Activated CD8-positive, alpha-beta memory T cell treated with anti-CD3 and anti-CD28 coated beads, Interleukin-2, amount 50 U/mL, for 1 hour (primary cell): ENCODE results near the gene DARS1.

Experiments
- DNase-seq: peaks from one replicate; pipeline ENCODE4 v3.0.0-alpha.2; 2020; ENCODE audit errors: extremely low read depth

DARS1 gene

DNA sequence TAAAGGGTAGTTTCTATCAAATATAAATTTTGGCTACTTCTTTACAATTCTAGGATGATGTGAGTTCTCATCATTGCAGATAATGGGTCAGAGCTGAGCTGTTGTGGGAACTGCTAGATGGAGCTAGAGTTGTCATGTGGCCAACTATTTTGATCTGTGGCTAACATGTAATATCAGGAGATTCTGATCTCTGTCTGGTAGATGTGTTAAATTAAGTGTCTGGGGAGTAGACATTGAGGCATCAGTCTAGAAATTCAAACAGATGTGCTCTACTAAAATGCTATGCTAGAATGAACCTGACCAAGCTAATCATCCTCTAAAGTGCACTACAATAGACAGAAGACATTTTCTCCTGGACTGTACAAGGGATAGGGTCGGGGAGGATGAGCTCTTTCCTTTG is 30.3 kb upstream of the DARS1 start:
- no peak for DNase-seq

DNA sequence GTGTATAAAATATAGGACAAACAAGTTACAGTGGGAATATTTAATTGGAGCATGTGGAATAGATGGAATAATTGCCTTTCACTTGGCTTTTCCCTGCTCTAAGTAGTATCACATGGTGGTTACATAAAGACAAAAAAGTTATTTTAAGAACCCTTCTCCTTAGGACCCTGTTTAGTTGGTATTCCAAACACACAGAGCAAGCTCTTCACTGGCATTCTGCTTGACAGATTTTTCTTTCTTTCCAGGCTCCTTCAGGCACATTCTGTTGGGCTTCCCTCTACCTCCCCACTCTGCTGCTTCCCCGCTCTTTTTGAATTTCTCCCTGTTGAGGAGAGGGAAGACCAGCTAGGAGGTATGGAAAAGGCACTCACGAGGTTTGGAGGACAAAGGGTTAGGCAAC is 29.0 kb upstream of the DARS1 start:
- no peak for DNase-seq

DNA sequence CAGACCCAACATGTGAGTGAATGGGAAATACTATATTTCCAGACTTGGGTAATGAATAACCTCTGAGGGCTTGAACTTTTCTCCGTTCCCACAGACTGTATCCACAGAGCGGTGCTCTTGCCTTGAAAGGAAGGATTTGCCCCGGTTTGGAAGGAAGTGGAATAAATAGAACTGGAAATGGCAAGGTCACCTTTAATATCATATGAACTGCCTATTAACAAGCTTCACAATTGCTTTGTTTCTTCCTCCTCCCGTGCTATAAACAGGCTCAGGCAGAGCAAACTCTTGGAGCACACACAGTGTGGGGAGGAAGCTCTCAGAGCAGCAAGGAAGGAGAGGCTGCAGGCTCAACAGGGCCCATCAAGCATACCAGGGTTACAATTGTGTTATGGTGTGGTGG is 28.5 kb upstream of the DARS1 start:
- DNase-seq = no peak

DNA sequence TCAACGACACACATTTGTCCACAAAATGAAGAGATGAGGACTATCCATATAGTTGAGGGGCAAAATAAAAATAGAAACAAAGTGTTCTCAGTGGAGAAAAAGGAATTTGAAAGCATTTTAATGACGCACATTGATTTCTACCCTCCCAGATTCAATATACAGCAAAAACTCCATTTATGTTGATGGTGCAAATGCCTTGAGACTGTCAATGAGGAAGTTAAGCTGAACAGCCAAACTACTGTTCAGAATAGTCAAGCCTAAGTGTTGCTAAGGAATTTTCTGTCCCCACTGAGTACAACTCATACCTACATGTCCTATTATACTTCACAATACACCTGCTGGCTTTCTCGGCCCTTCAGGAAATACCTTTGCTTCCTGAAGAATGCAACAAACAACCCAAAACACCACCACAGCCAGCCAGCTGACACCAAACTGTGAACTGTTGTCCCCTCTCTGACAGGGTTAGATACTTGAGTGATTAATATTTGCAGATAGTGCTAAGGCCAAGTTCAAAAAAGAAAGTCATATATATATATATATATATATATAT is 27.8 kb upstream of the DARS1 start:
- no peak for DNase-seq

DNA sequence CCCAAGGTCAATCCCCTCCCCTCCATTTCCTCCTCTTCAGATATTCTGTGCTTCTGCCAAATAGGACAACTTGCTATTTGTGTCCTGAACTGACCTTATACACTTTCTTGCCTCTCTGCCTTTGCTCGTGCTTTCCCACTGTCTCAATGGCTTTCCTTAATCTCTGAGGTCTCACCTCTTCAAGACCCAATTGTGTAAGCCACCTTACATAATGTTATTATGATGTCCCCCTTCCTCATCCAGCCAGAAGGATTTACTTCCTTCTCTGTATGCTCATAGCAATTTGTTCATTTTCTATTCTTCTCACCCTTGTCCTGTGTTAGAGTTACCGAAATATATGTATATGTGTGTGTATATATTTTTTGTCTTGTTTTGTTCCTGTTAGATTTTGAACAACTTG is 26.9 kb upstream of the DARS1 start:
- DNase-seq = no peak

DNA sequence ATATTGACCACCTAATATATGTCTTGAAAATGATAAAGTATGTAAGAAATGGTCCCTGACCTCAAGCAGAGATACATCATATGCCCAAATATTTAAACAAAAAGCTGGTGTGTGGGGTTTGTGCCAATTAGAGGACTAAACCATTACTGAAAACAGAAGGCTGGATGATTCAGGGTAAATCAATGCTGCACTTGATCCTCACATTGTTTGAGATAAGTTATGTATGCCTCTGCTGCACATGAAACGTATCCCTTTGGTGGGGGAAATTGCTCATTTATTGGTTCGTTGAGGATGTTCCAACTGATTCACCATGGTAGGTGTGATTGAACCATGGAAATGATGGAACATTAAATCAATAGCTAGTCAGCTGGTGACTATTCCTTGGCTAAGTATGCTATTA is 24.7 kb upstream of the DARS1 start:
- no peak for DNase-seq

DNA sequence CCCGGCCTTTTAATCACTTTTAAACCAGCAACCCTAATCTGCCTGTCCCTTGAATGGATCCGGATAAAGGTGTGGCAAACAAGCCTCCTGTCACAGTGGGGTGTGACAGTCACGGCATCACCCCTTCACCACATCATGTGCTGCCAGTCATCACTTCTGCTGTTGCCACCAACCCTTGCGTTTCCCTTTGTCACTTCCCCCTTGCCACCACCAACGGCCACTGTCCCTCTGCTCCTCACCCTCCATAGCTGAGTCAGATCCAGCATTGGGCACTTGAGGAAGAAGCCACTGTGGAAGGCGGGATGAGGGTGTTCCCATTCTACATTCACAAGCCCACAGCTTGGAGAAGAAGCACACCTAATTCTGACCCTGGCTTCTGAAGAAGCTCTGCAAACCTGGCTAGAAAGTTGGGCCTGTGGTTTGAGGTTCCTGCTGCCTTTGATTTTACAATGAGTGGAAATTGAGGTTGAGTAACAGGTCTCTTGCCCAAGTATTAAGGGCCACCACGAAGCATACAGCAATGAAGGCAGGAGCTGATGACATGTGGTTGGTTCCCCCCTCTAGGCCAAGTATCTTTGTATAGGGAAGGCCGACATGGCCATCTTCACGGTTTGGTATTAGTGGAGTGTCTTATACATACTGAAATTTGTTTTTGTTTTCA is 22.9 kb upstream of the DARS1 start:
- peak; percentile 32 for DNase-seq

DNA sequence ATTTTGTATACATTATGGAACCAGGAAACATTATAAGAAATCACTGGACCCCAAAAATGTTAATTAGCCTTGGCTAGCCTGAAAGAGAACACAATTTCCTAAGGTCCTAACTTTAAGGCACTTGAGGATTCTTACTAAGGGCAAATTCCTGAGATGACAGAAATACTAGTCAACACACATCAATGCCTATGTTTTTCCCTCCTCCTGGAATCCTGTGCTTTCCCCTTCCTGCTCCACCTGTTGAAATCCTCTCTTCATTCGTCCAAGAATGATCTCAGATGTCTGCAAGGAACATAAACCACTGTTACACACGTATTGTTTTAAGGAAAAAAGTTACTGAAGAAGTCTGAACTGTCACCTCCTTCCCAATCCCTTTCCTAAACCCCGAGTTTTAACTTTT is 21.2 kb upstream of the DARS1 start:
- DNase-seq = no peak

DNA sequence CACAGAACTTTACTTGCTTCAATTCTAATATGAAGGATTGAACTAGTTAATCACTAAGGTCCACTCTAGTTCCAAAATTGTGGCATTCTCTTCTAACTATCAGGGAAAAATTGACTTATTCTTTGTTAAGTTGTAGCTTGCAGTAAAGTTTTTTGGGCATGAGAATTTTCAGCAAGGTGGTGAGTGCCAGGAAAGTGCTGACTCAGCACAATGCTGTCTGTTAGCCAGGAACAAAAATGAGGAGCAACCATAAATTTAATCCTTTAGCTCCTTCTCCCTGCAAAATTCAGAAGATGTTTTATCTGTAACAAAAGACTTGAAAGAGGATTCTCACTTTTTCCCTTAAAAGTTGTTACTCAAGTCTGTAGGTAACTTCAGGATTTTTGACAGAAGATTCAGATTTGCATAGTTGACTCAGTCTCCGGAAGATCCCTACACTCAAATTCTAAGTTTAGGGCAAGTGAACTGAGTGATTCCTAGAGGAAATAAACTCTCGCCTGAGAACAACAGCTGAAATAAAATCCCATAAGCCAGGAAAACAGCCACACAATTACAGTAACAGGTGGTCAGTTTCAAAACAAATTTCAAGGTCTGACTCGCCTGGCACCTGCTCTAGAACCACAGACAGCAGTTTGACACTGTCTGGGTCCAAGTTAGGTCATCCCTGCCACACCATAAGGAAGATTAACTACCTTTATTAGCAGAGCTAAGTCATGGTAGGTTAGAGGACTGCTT is 20.2 kb upstream of the DARS1 start:
- DNase-seq = no peak

DNA sequence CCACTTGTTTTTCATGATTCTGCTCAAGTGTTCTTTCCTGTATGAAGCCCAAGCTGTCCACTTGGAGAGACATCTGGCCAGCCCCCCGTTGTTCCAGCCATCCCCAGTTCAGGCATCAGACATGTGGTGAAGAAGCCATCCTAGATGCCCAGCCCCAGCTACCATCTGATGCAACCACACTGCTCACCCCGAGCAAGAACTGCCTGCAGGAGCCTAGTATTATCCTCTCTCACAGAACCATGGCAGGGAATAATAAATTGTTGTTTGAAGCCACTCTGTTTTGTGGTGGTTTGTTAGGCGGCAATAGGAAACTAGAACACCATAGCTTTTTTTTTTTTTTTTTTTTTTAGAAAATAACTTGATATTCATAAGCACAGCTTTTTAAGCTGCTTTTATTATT is 19.5 kb upstream of the DARS1 start:
- no peak for DNase-seq

DNA sequence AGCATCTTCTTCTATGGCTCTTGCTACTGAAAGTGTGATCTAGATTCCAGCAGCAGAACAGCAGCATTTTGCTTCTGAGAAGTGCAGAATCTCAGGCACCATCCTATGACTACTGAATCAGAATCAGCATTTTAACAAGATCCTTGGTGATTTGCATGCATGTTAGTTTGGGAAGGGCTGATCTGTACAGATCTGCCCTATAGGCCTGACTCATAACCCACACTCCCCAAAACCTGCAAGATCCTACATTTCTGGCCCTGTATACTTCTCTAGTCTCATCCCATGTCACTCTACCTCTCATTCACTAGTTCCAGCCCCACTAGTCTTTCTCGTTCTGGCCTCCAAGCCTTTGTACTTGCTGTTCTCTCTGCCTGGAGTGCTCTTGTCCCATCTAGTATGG is 15.7 kb upstream of the DARS1 start:
- no peak for DNase-seq

DNA sequence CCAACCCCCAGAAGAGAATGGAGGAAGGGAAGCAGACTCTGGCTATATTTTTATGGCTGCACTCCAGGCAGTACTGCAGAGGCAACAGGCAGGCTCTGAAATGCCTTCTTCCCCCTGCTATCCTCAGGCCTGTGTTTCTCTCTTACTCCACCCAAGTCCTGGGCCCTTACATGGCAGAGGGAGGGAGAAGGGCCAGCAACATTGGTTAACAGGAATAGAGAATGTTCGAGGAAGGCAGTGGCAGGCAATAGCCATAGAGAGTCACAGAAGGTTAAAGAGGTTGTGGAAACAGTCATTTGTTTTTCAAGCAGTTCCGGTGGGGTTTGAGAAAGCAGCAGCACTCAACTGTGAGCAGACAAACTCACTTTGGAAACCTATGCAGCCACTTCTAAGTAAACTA is 15.1 kb upstream of the DARS1 start:
- no peak for DNase-seq

DNA sequence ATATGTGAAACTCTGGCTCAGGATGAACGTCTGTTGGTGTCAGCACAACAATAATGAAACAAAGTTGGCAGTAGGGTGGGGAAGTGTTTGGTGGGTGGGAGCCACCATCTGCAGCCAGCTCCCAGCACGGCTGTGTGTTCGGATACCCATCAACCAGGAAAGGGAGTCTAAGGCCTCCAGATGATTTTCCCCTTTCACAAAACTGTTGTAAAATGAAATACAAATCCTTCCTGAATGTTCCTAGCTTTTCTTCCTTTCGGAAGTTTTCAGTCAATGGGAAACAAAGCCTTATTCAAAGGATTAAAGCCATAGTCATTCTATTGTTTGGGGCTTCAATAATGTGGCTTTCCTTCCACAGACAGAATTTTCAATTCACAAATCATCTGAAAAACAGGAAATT is 14.5 kb upstream of the DARS1 start:
- DNase-seq = no peak

DNA sequence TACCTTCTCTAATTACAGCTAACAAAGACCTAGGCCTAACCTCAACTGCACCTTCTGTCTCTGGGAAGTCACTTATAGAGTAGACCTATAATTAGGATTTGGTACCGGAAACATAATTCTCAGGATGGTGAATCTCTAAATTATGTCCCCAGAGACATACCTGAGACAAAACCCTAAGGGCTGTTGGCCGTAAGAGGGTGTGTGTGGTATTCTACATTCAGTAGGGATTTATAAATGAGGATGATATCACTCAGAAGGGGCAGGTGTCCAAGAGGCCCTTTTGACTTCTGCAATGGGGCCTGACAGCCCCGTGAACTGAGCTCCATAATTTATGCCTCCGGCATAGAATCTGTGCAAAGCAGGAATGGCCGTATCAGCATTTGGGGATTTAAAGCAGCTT is 13.5 kb upstream of the DARS1 start:
- DNase-seq = no peak

DNA sequence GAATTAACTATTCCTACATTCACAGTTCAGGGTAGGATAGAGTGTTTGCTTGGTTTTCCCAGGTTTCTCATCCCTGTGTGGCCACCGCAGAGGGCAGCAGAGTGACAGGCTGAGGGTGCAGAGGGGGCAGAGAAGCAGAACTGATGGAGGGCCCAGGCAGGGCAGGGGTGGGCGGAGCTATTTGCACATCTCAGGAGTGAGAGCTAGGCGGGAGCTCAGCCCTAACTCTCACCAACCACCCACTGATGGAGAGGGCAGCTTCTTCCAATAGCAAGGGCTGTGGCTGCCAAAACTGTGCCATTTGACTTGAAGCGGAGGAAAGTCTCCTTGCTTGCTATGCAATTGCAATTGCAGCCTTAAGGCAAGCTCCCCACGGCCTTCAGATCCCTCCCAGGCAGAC is 12.0 kb upstream of the DARS1 start:
- DNase-seq = no peak

DNA sequence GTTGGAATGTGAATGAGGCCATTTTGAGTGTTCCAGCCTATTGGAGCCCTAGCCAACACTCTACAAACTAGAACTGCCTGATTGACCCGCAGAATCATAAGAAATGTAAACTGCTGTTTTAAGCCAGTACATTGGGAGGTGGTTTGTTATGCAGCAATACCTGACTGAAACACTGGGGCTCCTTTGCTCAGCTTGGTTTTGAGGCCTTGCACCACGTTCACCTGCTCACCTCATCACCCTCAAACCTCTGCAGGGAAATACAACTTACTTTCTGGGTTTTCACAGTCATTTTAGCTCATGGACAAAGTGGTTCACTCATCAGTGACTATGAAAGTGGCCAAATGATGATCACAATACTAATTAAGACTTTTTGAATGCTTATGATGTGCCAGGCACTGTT is 10.9 kb upstream of the DARS1 start:
- DNase-seq = no peak

DNA sequence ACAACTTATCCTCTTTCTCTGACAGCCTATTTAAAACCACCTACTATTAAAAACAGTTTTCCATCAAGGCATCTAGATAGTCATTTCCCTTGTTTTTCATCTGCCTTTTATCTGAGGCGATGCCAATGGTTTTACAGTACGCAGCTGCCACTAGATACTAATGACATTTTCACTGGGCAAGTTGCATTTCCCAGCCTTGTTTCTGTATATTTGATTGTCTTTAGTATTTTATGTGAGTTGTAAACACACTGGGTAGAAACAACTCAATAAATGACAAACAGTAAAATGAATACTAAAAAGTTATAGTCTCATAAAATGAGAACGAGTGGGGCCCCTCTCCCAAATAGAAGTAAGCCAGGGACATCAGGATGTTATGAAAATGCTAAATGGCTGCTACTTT is 8.9 kb upstream of the DARS1 start:
- no peak for DNase-seq

DNA sequence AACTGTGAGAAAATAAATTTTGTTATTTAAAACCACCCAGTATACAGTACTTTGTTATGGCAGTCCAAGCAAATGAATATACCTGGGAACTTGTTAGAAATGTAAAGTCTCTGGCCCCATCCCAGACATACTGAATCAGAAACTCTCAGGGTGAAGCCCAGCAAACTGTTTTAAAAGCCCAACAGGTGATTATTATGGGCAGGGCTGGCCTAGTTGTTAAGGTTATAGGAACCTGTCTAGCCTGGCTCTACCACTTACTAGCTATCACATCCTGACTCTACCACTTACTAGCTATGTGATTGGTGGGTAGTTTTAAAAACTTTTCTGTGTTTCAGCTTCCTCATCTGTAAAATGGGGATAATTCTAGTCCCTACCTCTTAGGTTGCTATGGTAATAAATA is 8.0 kb upstream of the DARS1 start:
- no peak for DNase-seq

DNA sequence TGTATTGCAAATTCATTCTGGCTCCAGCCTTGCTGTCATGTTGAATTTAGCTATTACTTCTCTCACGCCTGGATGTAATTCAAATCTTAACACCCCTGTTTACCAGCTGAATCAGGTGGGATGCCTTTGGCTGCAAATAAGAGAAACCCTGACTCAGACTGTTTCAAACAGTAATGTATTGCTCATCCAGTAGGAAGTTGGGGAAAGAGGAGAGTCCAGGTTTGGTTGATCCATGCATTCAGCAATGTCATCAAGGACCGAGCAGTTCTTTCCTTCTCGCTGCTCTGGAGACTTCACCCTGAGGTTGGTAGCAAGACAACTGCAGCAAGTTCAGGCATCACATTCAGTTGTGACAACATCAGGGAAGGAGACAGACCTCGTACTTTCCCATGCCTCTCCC is 6.4 kb upstream of the DARS1 start:
- no peak for DNase-seq

DNA sequence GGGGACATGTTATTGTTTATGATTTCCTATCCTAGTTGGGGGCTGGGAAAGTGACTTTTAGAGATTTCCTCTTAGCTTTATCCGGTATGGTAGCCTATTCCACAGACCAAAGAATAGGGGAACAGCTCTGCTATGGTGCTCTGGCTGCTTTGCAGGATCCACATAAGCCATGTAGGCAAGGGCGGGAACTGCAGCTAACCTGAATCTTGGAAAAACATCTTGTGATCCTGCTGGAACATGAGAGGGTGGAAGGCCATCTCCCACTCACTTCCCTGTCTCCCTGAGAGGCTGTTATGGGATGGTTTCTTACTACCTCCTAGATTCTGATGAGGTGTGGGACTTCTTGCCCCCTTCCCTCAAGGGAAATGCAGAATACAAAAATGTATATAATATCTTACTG is 2.0 kb upstream of the DARS1 start:
- DNase-seq = no peak

DNA sequence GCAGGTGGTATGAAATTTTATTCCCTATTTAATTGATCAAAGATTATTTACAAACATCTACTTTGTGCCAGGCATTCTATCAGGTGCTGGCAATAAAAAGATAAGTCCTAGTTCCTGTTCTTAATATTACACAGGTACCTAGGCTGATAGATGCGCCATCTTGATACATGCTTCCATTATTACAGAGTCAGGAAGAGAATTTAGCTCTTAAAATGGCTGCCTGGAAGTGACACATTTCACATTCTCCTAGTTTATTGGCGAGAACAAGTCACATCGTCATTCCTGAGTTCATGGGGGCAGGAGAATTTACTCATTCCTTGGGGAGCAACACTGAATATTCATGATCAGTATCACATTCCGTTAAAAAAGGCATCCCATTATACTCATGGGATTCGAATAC is 1.1 kb upstream of the DARS1 start:
- no peak for DNase-seq

DNA sequence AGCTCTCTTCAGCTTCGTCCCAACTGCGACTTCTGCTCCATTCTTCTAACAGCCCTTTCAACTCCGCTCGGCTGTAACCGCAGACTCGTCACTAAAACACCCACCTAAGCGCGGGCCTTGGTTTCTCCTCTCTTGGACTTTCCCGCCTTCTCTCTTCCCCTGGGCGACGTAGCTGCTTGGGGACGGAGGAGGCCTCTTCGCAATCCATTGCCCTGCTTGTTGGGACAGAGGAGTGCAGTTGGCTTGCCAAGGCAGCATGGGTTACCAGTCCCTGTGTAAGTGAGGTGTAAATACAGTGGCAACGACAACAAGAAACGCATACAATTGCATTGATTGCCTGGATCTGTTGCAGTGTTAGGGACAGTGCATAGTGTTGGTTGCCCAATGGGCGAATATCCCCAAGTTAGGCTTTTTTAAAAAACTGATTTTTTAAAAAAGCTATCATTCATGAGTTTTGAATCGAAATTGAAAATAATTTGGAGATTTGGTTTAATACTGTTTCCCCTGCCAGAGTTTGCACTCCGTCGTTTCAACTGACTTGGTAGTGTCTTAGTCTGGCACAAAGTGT is 484 bp upstream of the DARS1 start:
- DNase-seq = peak; percentile 53
